HepG2 (cell line): Measurements from ENCODE around the gene XRCC5. TPM values are rescaled to one million over a fixed set of nuclear protein-coding genes. Genes with fewer than 3 reads are reported as not detected.

Source experiments
- ATAC-seq: fragments of 200-7000 bp; cut with Tn5 transposase; 3 replicates; pipeline ENCODE4 v1.9.1; 2020; ENCODE audit warnings: mild to moderate bottlenecking, moderate library complexity
- BruUV-seq: library from RNA; stranded (reverse); fragments of 400-500 nt; replicated peaks from 2 replicates; lab custom pipeline; 2021; lab: Mats Ljungman, UMichigan
- CTCF ChIA-PET: fragments of 300-600 bp; formaldehyde crosslinking; extraction: SDS; loops from one replicate; lab custom pipeline; 2021; ENCODE audit warnings: low total read pairs, inconsistent platforms, low intra/inter-chr PET ratio; lab: Yijun Ruan, JAX
- POLR2A ChIA-PET: fragments of 350-600 bp; sonication (Branson Sonifier 250); formaldehyde crosslinking; loops from one replicate; lab custom pipeline; 2020; ENCODE audit warnings: antibody characterized with exemption, inconsistent platforms; lab: Yijun Ruan, JAX
- DNase-seq: peaks from one replicate; pipeline ENCODE4 v3.0.0-alpha.2; 2015; ENCODE audit warnings: low spot score
- FAIRE-seq: peaks from 3 replicates; lab custom pipeline; 2011; peaks lifted over from hg19 to GRCh38; lab: Jason Lieb, UNC
- H2AFZ ChIP-seq: one replicate; pipeline ENCODE4 v1.6.1; 2011; ENCODE audit warnings: low read length, inconsistent platforms
- H3K27ac ChIP-seq: fragments of 300-600 bp; 3 replicates; pipeline ENCODE4 v1.8.0; 2011; ENCODE audit warnings: mixed run types, mild to moderate bottlenecking, mixed read lengths, low read length, inconsistent platforms; ENCODE audit not compliant: insufficient read depth; ENCODE audit errors: extremely low read length
- H3K27me3 ChIP-seq, 2 experiments: fragments of 200-600 bp in 1 of 2; 2 replicates in 1 of 2; 3 replicates in 1 of 2; pipeline versions ENCODE4 v1.6.0 to v1.8.0; 2011; ENCODE audit warnings: low read length in 2 of 2, mild to moderate bottlenecking in 2 of 2, moderate library complexity in 2 of 2, inconsistent platforms in 1 of 2; ENCODE audit not compliant: insufficient read depth in 2 of 2, control insufficient read depth in 1 of 2
- H3K36me3 ChIP-seq, 2 experiments: fragments of 200-600 bp in 1 of 2; replicated peaks in 1 of 2; 2 replicates in 1 of 2; 3 replicates in 1 of 2; pipeline versions ENCODE4 v1.5.1 to v1.8.0; 2011; ENCODE audit warnings: low read length in 2 of 2, inconsistent platforms in 1 of 2; ENCODE audit not compliant: insufficient read depth in 2 of 2, control insufficient read depth in 1 of 2
- H3K4me1 ChIP-seq: 2 replicates; pipeline ENCODE4 v1.5.1; 2012; ENCODE audit warnings: low read length, inconsistent platforms; ENCODE audit not compliant: insufficient read depth
- H3K4me2 ChIP-seq: 2 replicates; pipeline ENCODE4 v1.6.0; 2011; ENCODE audit warnings: low read depth, low read length, inconsistent platforms
- H3K4me3 ChIP-seq, 3 experiments: fragments of 200-600 bp in 1 of 3; sonication (generic), shearing (Covaris generic) in 1 of 3; replicated peaks in 1 of 3; 2 replicates each; pipeline ENCODE4 v1.5.1; 2011 to 2016; ENCODE audit warnings: low read length in 3 of 3, inconsistent platforms in 2 of 3, low read depth in 2 of 3, mild to moderate bottlenecking in 2 of 3, control low read depth in 1 of 3, mixed read lengths in 1 of 3; ENCODE audit not compliant: insufficient read depth in 1 of 3
- H3K79me2 ChIP-seq: one replicate; pipeline ENCODE4 v1.6.1; 2011; ENCODE audit warnings: low read length, inconsistent platforms; ENCODE audit not compliant: insufficient read depth
- H3K9ac ChIP-seq: 2 replicates; pipeline ENCODE4 v1.6.0; 2011; ENCODE audit warnings: mild to moderate bottlenecking, low read depth, low read length, inconsistent platforms; ENCODE audit not compliant: insufficient read depth
- H3K9me3 ChIP-seq: 2 replicates; pipeline ENCODE4 v1.5.1; 2012; ENCODE audit warnings: mild to moderate bottlenecking, low read length
- H4K20me1 ChIP-seq: 2 replicates; pipeline ENCODE4 v1.6.0; 2011; ENCODE audit warnings: inconsistent platforms, mild to moderate bottlenecking, low read length, moderate library complexity; ENCODE audit not compliant: insufficient read depth
- ELK4 ChIP-seq: sonication (generic); formaldehyde crosslinking; IDR thresholded peaks from 2 replicates; pipeline ENCODE4 v1.9.0; 2021; ENCODE audit warnings: missing genetic modification reagents, borderline replicate concordance
- EP300 ChIP-seq, 3 experiments: sonication (generic) in 1 of 3; formaldehyde crosslinking in 1 of 3; IDR thresholded peaks; 2 replicates each; pipeline versions ENCODE4 v1.5.1 to v1.6.1; 2011 to 2020; ENCODE audit warnings: low read depth in 2 of 3, low read length in 2 of 3, borderline replicate concordance in 1 of 3, improper control_type of control experiment in 1 of 3, mild to moderate bottlenecking in 1 of 3, missing genetic modification reagents in 1 of 3, moderate library complexity in 1 of 3
- MED13 ChIP-seq: sonication (generic); formaldehyde crosslinking; IDR thresholded peaks from 2 replicates; pipeline ENCODE4 v1.5.0; 2020; ENCODE audit warnings: missing genetic modification reagents
- MZF1 ChIP-seq: sonication (generic); formaldehyde crosslinking; IDR thresholded peaks from 2 replicates; pipeline ENCODE4 v1.8.1; 2023; ENCODE audit warnings: mild to moderate bottlenecking, missing genetic modification reagents, borderline replicate concordance
- RBFOX2 ChIP-seq: fragments of 200-400 bp; formaldehyde crosslinking; IDR thresholded peaks from 2 replicates; pipeline ENCODE4 v1.6.1; 2017; ENCODE audit warnings: low read depth, mild to moderate bottlenecking, low read length
- SAFB2 ChIP-seq: sonication (generic); formaldehyde crosslinking; IDR thresholded peaks from 2 replicates; pipeline ENCODE4 v1.5.1; 2020; ENCODE audit warnings: missing genetic modification reagents, low read depth, mild to moderate bottlenecking, borderline replicate concordance
- SNAPC5 ChIP-seq: sonication (generic); formaldehyde crosslinking; IDR thresholded peaks from 2 replicates; pipeline ENCODE4 v1.8.1; 2023; ENCODE audit warnings: mild to moderate bottlenecking, missing genetic modification reagents, borderline replicate concordance
- ZFP62 ChIP-seq: sonication (generic); formaldehyde crosslinking; IDR thresholded peaks from 2 replicates; pipeline ENCODE4 v1.4.0; 2020; ENCODE audit warnings: missing genetic modification reagents
- ZNF343 ChIP-seq: sonication (generic); formaldehyde crosslinking; IDR thresholded peaks from 2 replicates; pipeline ENCODE4 v1.4.0; 2020; ENCODE audit warnings: mild to moderate bottlenecking, missing genetic modification reagents
- ZNF550 ChIP-seq: sonication (generic); formaldehyde crosslinking; IDR thresholded peaks from 2 replicates; pipeline ENCODE4 v1.4.0; 2020; ENCODE audit warnings: mild to moderate bottlenecking, missing genetic modification reagents, borderline replicate concordance
- ZNF564 ChIP-seq: sonication (generic); formaldehyde crosslinking; IDR thresholded peaks from 2 replicates; pipeline ENCODE4 v1.8.1; 2023; ENCODE audit warnings: mild to moderate bottlenecking, missing genetic modification reagents
- ZNF652 ChIP-seq: IDR thresholded peaks from 2 replicates; pipeline ENCODE4 v1.6.1; 2016; ENCODE audit warnings: low read depth, borderline replicate concordance
- ZNF724P ChIP-seq: sonication (generic); formaldehyde crosslinking; IDR thresholded peaks from 2 replicates; pipeline ENCODE4 v1.8.0; 2022; ENCODE audit warnings: missing genetic modification reagents, borderline replicate concordance
- ZNF878 ChIP-seq: sonication (generic); formaldehyde crosslinking; IDR thresholded peaks from 2 replicates; pipeline ENCODE4 v1.8.1; 2023; ENCODE audit warnings: mild to moderate bottlenecking, missing genetic modification reagents, moderate library complexity
- WGBS: methylation state at CpG from one replicate; pipeline ENCODE4 v1.1.6; 2017; ENCODE audit warnings: low lambda C conversion rate; 5-methylcytosine and 5-hydroxymethylcytosine counted together
- in situ Hi-C: cut with HindIII; loops from 2 replicates; pipeline ENCODE4 v1.10.0; 2017; ENCODE audit warnings: low pct_unique_long_range_greater_than_20kb; ENCODE audit not compliant: extremely low pct_ligation_motif_present
- intact Hi-C: fragments of 100-400 bp; cut with micrococcal nuclease; formaldehyde crosslinking; loops from one replicate; pipeline ENCODE4 v1.10.0; 2022; ENCODE audit not compliant: unreplicated experiment
- polyA plus RNA-seq, 8 experiments: library from polyadenylated mRNA; depleted of rRNA in 3 of 8; stranded (reverse) in 7 of 8; unstranded in 1 of 8; fragments of >200 nt; fragmentation: Illumina TruSeq in 4 of 8; extraction: Trizol in 4 of 8; gene quantifications; 2 replicates each; pipeline versions ENCODE4 v1.2.1 to v1.2.3, GENCODE V29; 2011 to 2016; ENCODE audit warnings: low read depth in 4 of 8, missing spikeins in 1 of 8, mixed read lengths in 1 of 8; ENCODE audit not compliant: insufficient read depth in 1 of 8
- total RNA-seq, 5 experiments: library from RNA; depleted of rRNA; stranded (reverse); fragments of >200 nt; fragmentation: Illumina TruSeq; extraction: Trizol; gene quantifications; 2 replicates each; pipeline ENCODE4 v1.2.3, GENCODE V29; 2016; ENCODE audit warnings: low read depth in 1 of 5

XRCC5 gene
- total and polyA plus RNA-seq, 2 of the 13 experiments (the other 11 are each of a cell fraction or from before 2014, with no cell fraction given): 264 to 454 TPM

GRCh38 chr2:216194561-216194960 lies 85.4 kb downstream of the XRCC5 start:
- 82% methylated on average over 4 of the region's 4 CpGs for WGBS
- DNase-seq (no peak), ATAC-seq (no peak), FAIRE-seq (no peak)
- intact Hi-C loops (no loop called here), in situ Hi-C loops (no loop called here)
- Histone ChIP-seq H3K4me3 (no peak overlapping the region), H3K27ac (no peak overlapping the region), H2AFZ (no peak overlapping the region), H3K9me3 (no peaks in the 10 kb centered on the region), H3K36me3 (peaks cover 34 to 90% of the 10 kb centered on the region in 2 experiments), H3K79me2 (no peaks in the 10 kb centered on the region), H4K20me1 (no peaks in the 10 kb centered on the region), H3K4me1 (no peaks in the 10 kb centered on the region), H3K27me3 (no peaks in the 10 kb centered on the region), H3K9ac (no peak overlapping the region), H3K4me2 (no peak overlapping the region)
- ChIA-PET POLR2A (no interaction called here), CTCF (no interaction called here)
- BruUV-seq: no TSS peak
- TF ChIP-seq EP300 (IDR thresholded peaks at IDR 0.05; ENCODE audit: low read depth in 2 of 2, low read length in 2 of 2): no peak
- TF ChIP-seq EP300 (CRISPR knock-in tag; IDR thresholded peaks at IDR 0.05; ENCODE audit: borderline replicate concordance): no peak
- no peak for TF ChIP-seq RBFOX2
- no peak for TF ChIP-seq ZNF564 (CRISPR knock-in tag)
- no peak for TF ChIP-seq ZNF652
- TF ChIP-seq ZNF550 (CRISPR knock-in tag): no peak
- TF ChIP-seq ZNF343 (CRISPR knock-in tag): no peak
- no peak for TF ChIP-seq ZNF878 (CRISPR knock-in tag)
- TF ChIP-seq ZNF724P (CRISPR knock-in tag): no peak
- TF ChIP-seq ELK4 (CRISPR knock-in tag): no peak
- TF ChIP-seq SNAPC5 (CRISPR knock-in tag): no peak
- TF ChIP-seq MED13 (CRISPR knock-in tag): no peak
- no peak for TF ChIP-seq MZF1
- no peak for TF ChIP-seq SAFB2
- TF ChIP-seq ZFP62 (CRISPR knock-in tag): no peak
